ENCODE data around the gene ABCA8.
"Not testable (repeated sequence)": the region's sequence is repeated elsewhere in the genome, so short reads cannot be mapped to it uniquely, and the experiment has no call there.

ABCA8 gene

GRCh38 chr17:68955181-68955841, at the start of gene ABCA8:
Gene ABCA8, minus strand, starts transcription at chr17:68955392. Its CDS starts 13,358 bp downstream, at chr17:68942034.
- no peak for DNase-seq

GRCh38 chr17:69004759-69005158, 49.6 kb upstream of the ABCA8 start:
- DNase-seq, result not testable (repeated sequence)

GRCh38 chr17:68999743-69000142, 44.6 kb upstream of the ABCA8 start:
- not testable (repeated sequence) for DNase-seq

GRCh38 chr17:68993112-68993511, 37.9 kb upstream of the ABCA8 start:
- no peak for DNase-seq

GRCh38 chr17:68987966-68988365, 32.8 kb upstream of the ABCA8 start:
- DNase-seq, result no peak

GRCh38 chr17:68981288-68981687, 26.1 kb upstream of the ABCA8 start:
- no peak for DNase-seq

GRCh38 chr17:68973098-68973846, 18.1 kb upstream of the ABCA8 start:
- no peak for DNase-seq

- no peak for DNase-seq
Measured at GRCh38 chr17:68972119-68972704, 17.0 kb upstream of the ABCA8 start.

- no peak for DNase-seq
Measured at GRCh38 chr17:68969101-68969500, 13.9 kb upstream of the ABCA8 start.

GRCh38 chr17:68963958-68964357, 8.8 kb upstream of the ABCA8 start:
- DNase-seq, result no peak

GRCh38 chr17:68961214-68961882, 6.2 kb upstream of the ABCA8 start:
- no peak for DNase-seq

GRCh38 chr17:68959117-68959516, 3.9 kb upstream of the ABCA8 start:
- not testable (repeated sequence) for DNase-seq

- DNase-seq, result no peak
Measured at GRCh38 chr17:68957944-68958343, 2.8 kb upstream of the ABCA8 start.

- no peak for DNase-seq
Measured at GRCh38 chr17:68954146-68954896, 871 bp downstream of the ABCA8 start.

GRCh38 chr17:68953340-68953997, 1.7 kb downstream of the ABCA8 start:
- DNase-seq, result no peak

GRCh38 chr17:68950725-68951124, 4.5 kb downstream of the ABCA8 start:
- DNase-seq, result no peak

- DNase-seq, result not testable (repeated sequence)
Measured at GRCh38 chr17:68947868-68948267, 7.3 kb downstream of the ABCA8 start.

- no peak for DNase-seq
Measured at GRCh38 chr17:68944435-68945035, 10.7 kb downstream of the ABCA8 start.

- not testable (repeated sequence) for DNase-seq
Measured at GRCh38 chr17:68943812-68944182, 11.4 kb downstream of the ABCA8 start.

GRCh38 chr17:68943123-68943811, 11.9 kb downstream of the ABCA8 start:
- no peak for DNase-seq

- no peak for DNase-seq
Measured at GRCh38 chr17:68942389-68942788, 12.8 kb downstream of the ABCA8 start.
